Panc1 (cell line): Measurements from ENCODE around the gene NEGR1. TPM values are rescaled to one million over a fixed set of nuclear protein-coding genes. Genes with fewer than 3 reads are reported as not detected.

Source experiments
- ATAC-seq: fragments of 200-7000 bp; cut with Tn5 transposase; 2 replicates; pipeline ENCODE4 v1.9.1; 2020; ENCODE audit warnings: mild to moderate bottlenecking, moderate library complexity
- BruUV-seq: library from RNA; stranded (reverse); fragments of 400-500 nt; replicated peaks from 2 replicates; lab custom pipeline; 2021; lab: Mats Ljungman, UMichigan
- CTCF ChIA-PET: fragments of 300-600 bp; sonication (Branson Sonifier 250); formaldehyde crosslinking; loops from one replicate; lab custom pipeline; 2022; ENCODE audit warnings: antibody characterized with exemption; lab: Charles Lee
- POLR2A ChIA-PET: fragments of 300-600 bp; sonication (Branson Sonifier 250); formaldehyde crosslinking; loops from one replicate; lab custom pipeline; 2022; ENCODE audit warnings: antibody characterized with exemption; lab: Charles Lee
- DNase-seq: peaks from one replicate; pipeline ENCODE4 v3.0.0-alpha.2; 2010; ENCODE audit warnings: low read depth, low spot score
- H3K27ac ChIP-seq: 2 replicates; pipeline ENCODE4 v1.5.1; 2011; ENCODE audit warnings: mild to moderate bottlenecking, low read length, inconsistent platforms
- H3K27me3 ChIP-seq: fragments of 200-500 bp; sonication (Bioruptor generic); 2 replicates; pipeline ENCODE4 v1.6.0; 2014; ENCODE audit warnings: low read length, inconsistent platforms; ENCODE audit not compliant: control insufficient read depth, insufficient read depth
- H3K36me3 ChIP-seq: fragments of 200-500 bp; sonication (Bioruptor generic); 2 replicates; pipeline ENCODE4 v1.5.1; 2014; ENCODE audit warnings: inconsistent platforms, mild to moderate bottlenecking, low read length, moderate library complexity; ENCODE audit not compliant: control insufficient read depth, insufficient read depth
- H3K4me1 ChIP-seq: 2 replicates; pipeline ENCODE4 v1.5.1; 2011; ENCODE audit warnings: inconsistent platforms, mild to moderate bottlenecking, low read length, moderate library complexity; ENCODE audit not compliant: control insufficient read depth, insufficient read depth
- H3K4me3 ChIP-seq, 2 experiments: 2 replicates each; pipeline ENCODE4 v1.5.1; 2011 to 2012; ENCODE audit warnings: low read depth in 2 of 2, low read length in 2 of 2, mild to moderate bottlenecking in 2 of 2, inconsistent platforms in 1 of 2, moderate library complexity in 1 of 2
- H3K9me3 ChIP-seq: fragments of 200-500 bp; sonication (Bioruptor generic); 2 replicates; pipeline ENCODE4 v1.5.1; 2014; ENCODE audit warnings: low read depth, mild to moderate bottlenecking, inconsistent platforms, low read length, moderate library complexity; ENCODE audit not compliant: control insufficient read depth, insufficient read depth
- POLR2AphosphoS5 ChIP-seq: IDR thresholded peaks from 2 replicates; pipeline ENCODE4 v1.6.1; 2012; ENCODE audit warnings: mild to moderate bottlenecking, low read depth, low read length, moderate library complexity
- SIN3A ChIP-seq: IDR thresholded peaks from 2 replicates; pipeline ENCODE4 v1.6.1; 2012; ENCODE audit warnings: low read depth, mild to moderate bottlenecking, low read length, moderate library complexity, borderline replicate concordance; ENCODE audit not compliant: insufficient read depth
- TCF7L2 ChIP-seq: IDR thresholded peaks from 2 replicates; pipeline ENCODE4 v1.6.1; 2011; ENCODE audit warnings: mild to moderate bottlenecking, low read depth, low read length, inconsistent platforms
- in situ Hi-C: cut with HindIII; loops from 2 replicates; pipeline ENCODE4 v1.10.0; 2016; ENCODE audit warnings: low sequenced_read_pairs, low pct_unique_long_range_greater_than_20kb
- intact Hi-C: fragments of 100-400 bp; cut with micrococcal nuclease; formaldehyde crosslinking; loops from one replicate; pipeline ENCODE4 v1.10.0; 2022; ENCODE audit not compliant: unreplicated experiment
- total RNA-seq: library from RNA; stranded (reverse); gene quantifications from one replicate; pipeline ENCODE4 v1.2.1, GENCODE V29; 2021; ENCODE audit not compliant: unreplicated experiment
- TF ChIP-seq, protein P1 (sequence below), 2 experiments: IDR thresholded peaks; 2 replicates each; pipeline ENCODE4 v1.6.1; 2011 to 2012; ENCODE audit warnings: low read depth in 2 of 2, control low read depth in 1 of 2, low read length in 1 of 2, mild to moderate bottlenecking in 1 of 2, moderate library complexity in 1 of 2; ENCODE audit not compliant: insufficient read depth in 1 of 2
- TF ChIP-seq, protein P2 (sequence below): fragments of 450-650 bp; IDR thresholded peaks from 2 replicates; pipeline ENCODE4 v1.5.1; 2017; ENCODE audit warnings: mild to moderate bottlenecking

The NEGR1 gene
- total RNA-seq, 1 experiment from 2014 or later: 2.7 TPM

DNA sequence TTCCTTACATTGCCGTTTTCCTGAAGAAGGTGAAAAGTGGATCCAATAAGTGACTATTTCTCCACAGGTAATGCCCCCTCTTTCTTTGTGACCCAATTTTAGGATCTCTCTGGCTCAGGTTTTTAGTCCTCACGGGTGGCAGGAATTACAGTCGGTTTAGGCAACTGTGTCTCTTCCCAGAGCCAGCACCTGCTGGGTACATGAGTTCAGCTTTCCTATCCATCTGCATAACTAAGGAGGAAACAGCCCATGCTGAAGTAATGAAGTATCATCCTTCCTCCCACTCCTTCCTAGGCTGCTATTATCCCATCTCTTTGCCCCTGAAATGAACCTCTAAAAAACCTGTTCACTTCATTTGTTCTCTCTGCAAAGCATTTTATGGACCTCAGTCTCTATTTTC, 544.6 kb downstream of the NEGR1 start:
- H3K9me3 ChIP-seq: no peaks in the 10 kb centered on the region
- intact Hi-C loops (no loop called here), in situ Hi-C loops (no loop called here)
- H3K27me3 ChIP-seq: no peaks in the 10 kb centered on the region
- ChIA-PET POLR2A (no interaction called here), CTCF (no interaction called here)
- no TSS peak for BruUV-seq
- DNase-seq: no peak
- H3K27ac ChIP-seq: no peak overlapping the region
- no peak for ATAC-seq
- H3K4me3 ChIP-seq: no peak overlapping the region
- H3K4me1 ChIP-seq: no peaks in the 10 kb centered on the region
- TF ChIP-seq TCF7L2: no peak
- TF ChIP-seq POLR2AphosphoS5: no peak
- TF ChIP-seq, protein P1, sequence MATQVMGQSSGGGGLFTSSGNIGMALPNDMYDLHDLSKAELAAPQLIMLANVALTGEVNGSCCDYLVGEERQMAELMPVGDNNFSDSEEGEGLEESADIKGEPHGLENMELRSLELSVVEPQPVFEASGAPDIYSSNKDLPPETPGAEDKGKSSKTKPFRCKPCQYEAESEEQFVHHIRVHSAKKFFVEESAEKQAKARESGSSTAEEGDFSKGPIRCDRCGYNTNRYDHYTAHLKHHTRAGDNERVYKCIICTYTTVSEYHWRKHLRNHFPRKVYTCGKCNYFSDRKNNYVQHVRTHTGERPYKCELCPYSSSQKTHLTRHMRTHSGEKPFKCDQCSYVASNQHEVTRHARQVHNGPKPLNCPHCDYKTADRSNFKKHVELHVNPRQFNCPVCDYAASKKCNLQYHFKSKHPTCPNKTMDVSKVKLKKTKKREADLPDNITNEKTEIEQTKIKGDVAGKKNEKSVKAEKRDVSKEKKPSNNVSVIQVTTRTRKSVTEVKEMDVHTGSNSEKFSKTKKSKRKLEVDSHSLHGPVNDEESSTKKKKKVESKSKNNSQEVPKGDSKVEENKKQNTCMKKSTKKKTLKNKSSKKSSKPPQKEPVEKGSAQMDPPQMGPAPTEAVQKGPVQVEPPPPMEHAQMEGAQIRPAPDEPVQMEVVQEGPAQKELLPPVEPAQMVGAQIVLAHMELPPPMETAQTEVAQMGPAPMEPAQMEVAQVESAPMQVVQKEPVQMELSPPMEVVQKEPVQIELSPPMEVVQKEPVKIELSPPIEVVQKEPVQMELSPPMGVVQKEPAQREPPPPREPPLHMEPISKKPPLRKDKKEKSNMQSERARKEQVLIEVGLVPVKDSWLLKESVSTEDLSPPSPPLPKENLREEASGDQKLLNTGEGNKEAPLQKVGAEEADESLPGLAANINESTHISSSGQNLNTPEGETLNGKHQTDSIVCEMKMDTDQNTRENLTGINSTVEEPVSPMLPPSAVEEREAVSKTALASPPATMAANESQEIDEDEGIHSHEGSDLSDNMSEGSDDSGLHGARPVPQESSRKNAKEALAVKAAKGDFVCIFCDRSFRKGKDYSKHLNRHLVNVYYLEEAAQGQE (IDR thresholded peaks at IDR 0.05; ENCODE audit: insufficient read depth in 1 of 2, low read depth in 2 of 2, low read length in 1 of 2): no peak
- TF ChIP-seq, protein P2, sequence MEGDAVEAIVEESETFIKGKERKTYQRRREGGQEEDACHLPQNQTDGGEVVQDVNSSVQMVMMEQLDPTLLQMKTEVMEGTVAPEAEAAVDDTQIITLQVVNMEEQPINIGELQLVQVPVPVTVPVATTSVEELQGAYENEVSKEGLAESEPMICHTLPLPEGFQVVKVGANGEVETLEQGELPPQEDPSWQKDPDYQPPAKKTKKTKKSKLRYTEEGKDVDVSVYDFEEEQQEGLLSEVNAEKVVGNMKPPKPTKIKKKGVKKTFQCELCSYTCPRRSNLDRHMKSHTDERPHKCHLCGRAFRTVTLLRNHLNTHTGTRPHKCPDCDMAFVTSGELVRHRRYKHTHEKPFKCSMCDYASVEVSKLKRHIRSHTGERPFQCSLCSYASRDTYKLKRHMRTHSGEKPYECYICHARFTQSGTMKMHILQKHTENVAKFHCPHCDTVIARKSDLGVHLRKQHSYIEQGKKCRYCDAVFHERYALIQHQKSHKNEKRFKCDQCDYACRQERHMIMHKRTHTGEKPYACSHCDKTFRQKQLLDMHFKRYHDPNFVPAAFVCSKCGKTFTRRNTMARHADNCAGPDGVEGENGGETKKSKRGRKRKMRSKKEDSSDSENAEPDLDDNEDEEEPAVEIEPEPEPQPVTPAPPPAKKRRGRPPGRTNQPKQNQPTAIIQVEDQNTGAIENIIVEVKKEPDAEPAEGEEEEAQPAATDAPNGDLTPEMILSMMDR: no peak
- TF ChIP-seq SIN3A: no peak
- no peaks in the 10 kb centered on the region for H3K36me3 ChIP-seq

DNA sequence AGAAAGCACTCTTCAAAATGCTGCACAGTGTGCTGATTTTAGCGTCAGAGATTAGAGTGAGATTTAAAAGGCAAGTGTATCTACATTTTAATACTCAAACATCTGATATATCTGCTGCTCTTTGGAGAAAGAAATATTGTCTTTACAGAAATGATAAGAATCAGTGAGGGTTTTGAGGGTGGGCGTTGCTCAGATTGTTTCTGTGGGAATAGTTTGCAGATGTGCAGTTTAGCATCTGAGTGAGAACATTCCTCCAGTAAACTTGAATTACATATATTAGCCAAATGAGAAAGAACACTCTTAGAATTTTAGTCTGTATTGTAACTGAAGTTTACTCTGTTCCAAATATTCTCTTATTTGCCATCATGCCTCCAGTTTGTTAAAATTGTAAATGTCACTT, 549.2 kb downstream of the NEGR1 start:
- Histone ChIP-seq H3K9me3 (no peaks in the 10 kb centered on the region), H3K4me3 (no peak overlapping the region), H3K4me1 (no peaks in the 10 kb centered on the region), H3K27ac (no peak overlapping the region), H3K27me3 (no peaks in the 10 kb centered on the region), H3K36me3 (no peaks in the 10 kb centered on the region)
- in situ Hi-C loops (no loop called here), intact Hi-C loops (no loop called here)
- BruUV-seq: no TSS peak
- ChIA-PET POLR2A (no interaction called here), CTCF (no interaction called here)
- no peak for DNase-seq
- no peak for ATAC-seq
- TF ChIP-seq POLR2AphosphoS5 (no peak), SIN3A (no peak), TCF7L2 (no peak)
- TF ChIP-seq, protein P2: no peak
- TF ChIP-seq, protein P1 (IDR thresholded peaks at IDR 0.05; ENCODE audit: insufficient read depth in 1 of 2, low read depth in 2 of 2, low read length in 1 of 2): no peak
